Parathyroid adenoma (tissue), 2 donors: ENCODE data around the gene OR51A2.

Experiments
- H2AFZ ChIP-seq: fragments of 300-600 bp; sonication (generic); one replicate; pipeline ENCODE4 v1.7.0; 2017; ENCODE audit warnings: antibody characterized with exemption, mild to moderate bottlenecking
- H3K27ac ChIP-seq: fragments of 300-600 bp; sonication (generic); one replicate; pipeline ENCODE4 v1.7.0; 2017
- H3K27me3 ChIP-seq: fragments of 300-600 bp; sonication (generic); one replicate; pipeline ENCODE4 v1.7.0; 2017; ENCODE audit warnings: low read length; ENCODE audit not compliant: control insufficient read depth, insufficient read depth
- H3K36me3 ChIP-seq: fragments of 300-600 bp; sonication (generic); one replicate; pipeline ENCODE4 v1.7.0; 2017; ENCODE audit warnings: low read length; ENCODE audit not compliant: control insufficient read depth, insufficient read depth
- H3K4me1 ChIP-seq: fragments of 300-600 bp; sonication (generic); one replicate; pipeline ENCODE4 v1.7.0; 2017; ENCODE audit warnings: control low read depth
- H3K4me2 ChIP-seq: fragments of 300-600 bp; sonication (generic); one replicate; pipeline ENCODE4 v1.7.0; 2017; ENCODE audit warnings: low read length
- H3K4me3 ChIP-seq: fragments of 300-600 bp; sonication (generic); one replicate; pipeline ENCODE4 v1.7.0; 2017; ENCODE audit warnings: low read depth, low read length
- H3K79me2 ChIP-seq: fragments of 300-600 bp; sonication (generic); one replicate; pipeline ENCODE4 v1.7.0; 2017; ENCODE audit warnings: control low read depth
- H3K9ac ChIP-seq: fragments of 300-600 bp; sonication (generic); one replicate; pipeline ENCODE4 v1.7.0; 2017; ENCODE audit warnings: mild to moderate bottlenecking
- H3K9me3 ChIP-seq: fragments of 300-600 bp; sonication (generic); one replicate; pipeline ENCODE4 v1.7.0; 2017; ENCODE audit warnings: low read length; ENCODE audit not compliant: control insufficient read depth
- TF ChIP-seq, protein P1 (sequence below): fragments of 300-600 bp; sonication (generic); IDR thresholded peaks from one replicate; pipeline ENCODE4 v1.7.0; 2017; ENCODE audit warnings: antibody characterized with exemption, mild to moderate bottlenecking
- donor health status: primary hyperparathyroidism.

Gene OR51A2

DNA sequence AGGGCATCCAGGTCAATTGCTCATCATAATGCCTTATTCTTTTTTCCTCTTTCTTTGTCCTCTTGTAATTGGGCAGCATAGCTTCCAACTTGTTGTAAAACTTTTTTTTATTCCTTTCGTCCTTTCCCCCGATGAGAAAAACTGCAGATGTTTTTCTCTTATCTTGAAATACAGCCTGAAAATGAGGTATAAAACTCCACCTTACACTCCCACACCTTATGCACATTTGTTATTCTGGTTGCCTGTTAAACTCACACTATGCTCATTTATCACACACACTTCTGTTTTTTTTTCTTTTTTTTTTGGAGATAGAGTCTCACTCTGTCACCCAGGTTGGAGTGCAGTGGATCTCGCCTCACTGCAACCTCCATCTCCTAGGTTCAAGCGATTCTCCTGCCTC, 1.9 kb upstream of the OR51A2 start:
- Histone ChIP-seq H3K9me3 (no peaks in the 10 kb centered on the region), H3K36me3 (no peaks in the 10 kb centered on the region), H3K4me2 (no peak overlapping the region), H3K9ac (no peak overlapping the region), H3K4me3 (no peak overlapping the region), H3K27ac (no peak overlapping the region), H3K4me1 (no peaks in the 10 kb centered on the region), H3K79me2 (no peaks in the 10 kb centered on the region), H2AFZ (no peak overlapping the region), H3K27me3 (no peaks in the 10 kb centered on the region)
- TF ChIP-seq, protein P1, sequence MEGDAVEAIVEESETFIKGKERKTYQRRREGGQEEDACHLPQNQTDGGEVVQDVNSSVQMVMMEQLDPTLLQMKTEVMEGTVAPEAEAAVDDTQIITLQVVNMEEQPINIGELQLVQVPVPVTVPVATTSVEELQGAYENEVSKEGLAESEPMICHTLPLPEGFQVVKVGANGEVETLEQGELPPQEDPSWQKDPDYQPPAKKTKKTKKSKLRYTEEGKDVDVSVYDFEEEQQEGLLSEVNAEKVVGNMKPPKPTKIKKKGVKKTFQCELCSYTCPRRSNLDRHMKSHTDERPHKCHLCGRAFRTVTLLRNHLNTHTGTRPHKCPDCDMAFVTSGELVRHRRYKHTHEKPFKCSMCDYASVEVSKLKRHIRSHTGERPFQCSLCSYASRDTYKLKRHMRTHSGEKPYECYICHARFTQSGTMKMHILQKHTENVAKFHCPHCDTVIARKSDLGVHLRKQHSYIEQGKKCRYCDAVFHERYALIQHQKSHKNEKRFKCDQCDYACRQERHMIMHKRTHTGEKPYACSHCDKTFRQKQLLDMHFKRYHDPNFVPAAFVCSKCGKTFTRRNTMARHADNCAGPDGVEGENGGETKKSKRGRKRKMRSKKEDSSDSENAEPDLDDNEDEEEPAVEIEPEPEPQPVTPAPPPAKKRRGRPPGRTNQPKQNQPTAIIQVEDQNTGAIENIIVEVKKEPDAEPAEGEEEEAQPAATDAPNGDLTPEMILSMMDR, result no peak

DNA sequence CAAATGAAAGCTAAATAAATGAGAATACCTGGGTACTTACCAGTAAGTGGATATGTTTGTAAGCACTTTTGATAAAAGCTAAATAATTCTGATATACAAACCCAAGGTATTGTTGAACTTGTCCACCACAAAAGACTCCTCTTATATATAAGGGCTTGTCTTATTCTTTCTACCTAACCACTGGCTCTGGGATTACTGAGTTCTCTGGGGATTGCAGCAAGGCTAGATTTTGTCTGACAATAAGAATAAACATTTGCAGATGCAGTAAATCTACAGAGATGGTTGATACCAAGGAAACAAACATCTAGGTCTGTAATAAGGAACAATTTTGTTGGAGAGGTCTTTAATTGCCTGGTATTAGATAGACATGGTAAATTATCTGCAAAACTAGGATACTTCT, 8.0 kb downstream of the OR51A2 start, which contains the start of gene OR51A4:
Gene OR51A4, minus strand, starts transcription at position 101 of the 400 bp plus-strand sequence. CDS start 505 bp downstream, outside the sequence.
- Histone ChIP-seq H3K79me2 (no peaks in the 10 kb centered on the region), H3K4me1 (no peaks in the 10 kb centered on the region), H3K9ac (no peak within 1 kb of the TSS), H3K36me3 (no peaks in the 10 kb centered on the region), H3K9me3 (no peaks in the 10 kb centered on the region), H3K27me3 (no peaks in the 10 kb centered on the region), H3K4me2 (no peak within 1 kb of the TSS), H3K4me3 (no peak within 1 kb of the TSS), H3K27ac (no peak within 1 kb of the TSS), H2AFZ (no peak within 1 kb of the TSS)
- TF ChIP-seq, protein P1, result no peak

DNA sequence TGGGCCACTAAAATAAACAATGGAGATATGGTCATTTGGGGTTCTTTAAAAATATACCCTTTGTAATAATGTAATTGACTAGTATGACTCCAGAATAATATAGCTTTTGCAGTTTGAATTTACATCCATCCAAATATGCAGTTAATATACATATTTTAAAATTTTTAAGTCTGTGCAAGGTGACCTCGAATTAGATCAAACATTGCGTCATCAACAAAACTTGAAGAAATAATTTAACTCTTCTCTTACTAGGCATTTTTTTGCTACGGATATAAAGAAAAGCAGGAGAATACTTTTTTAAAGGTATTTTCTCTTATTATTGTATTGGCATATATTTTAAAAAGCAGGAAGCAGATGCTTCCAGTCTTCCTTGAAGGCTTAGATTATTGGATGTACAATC, 18.8 kb downstream of the OR51A2 start:
- no peak overlapping the region for H3K4me2 ChIP-seq
- H3K4me1 ChIP-seq, result no peaks in the 10 kb centered on the region
- H3K9ac ChIP-seq, result no peak overlapping the region
- H3K4me3 ChIP-seq, result no peak overlapping the region
- TF ChIP-seq, protein P1, result no peak
- no peaks in the 10 kb centered on the region for H3K9me3 ChIP-seq
- no peak overlapping the region for H3K27ac ChIP-seq
- H3K27me3 ChIP-seq, result no peaks in the 10 kb centered on the region
- H2AFZ ChIP-seq, result no peak overlapping the region
- no peaks in the 10 kb centered on the region for H3K79me2 ChIP-seq
- no peaks in the 10 kb centered on the region for H3K36me3 ChIP-seq

DNA sequence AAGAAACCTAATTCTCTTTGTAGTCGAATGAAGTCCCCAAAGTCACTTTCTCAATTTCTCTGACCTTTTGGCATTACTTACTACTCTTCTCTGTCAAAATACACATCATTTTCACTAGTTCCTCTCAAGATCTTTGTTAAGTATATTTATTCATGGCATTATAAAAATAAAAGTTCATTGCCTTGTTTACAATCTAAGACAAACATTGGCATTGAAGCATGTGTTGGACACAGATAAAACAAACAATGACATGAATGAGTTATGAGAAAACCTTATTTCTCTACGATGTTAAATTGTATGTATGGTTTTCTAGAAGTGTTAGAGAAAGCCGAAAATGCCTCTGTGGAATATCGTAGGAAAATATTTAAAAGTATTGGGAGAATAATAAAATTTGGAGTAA, 22.8 kb downstream of the OR51A2 start:
- TF ChIP-seq, protein P1, result no peak
- no peak overlapping the region for H3K4me2 ChIP-seq
- no peak overlapping the region for H3K9ac ChIP-seq
- no peaks in the 10 kb centered on the region for H3K79me2 ChIP-seq
- no peaks in the 10 kb centered on the region for H3K27me3 ChIP-seq
- H3K4me1 ChIP-seq, result no peaks in the 10 kb centered on the region
- H3K27ac ChIP-seq, result no peak overlapping the region
- no peak overlapping the region for H2AFZ ChIP-seq
- no peak overlapping the region for H3K4me3 ChIP-seq
- no peaks in the 10 kb centered on the region for H3K36me3 ChIP-seq
- H3K9me3 ChIP-seq, result no peaks in the 10 kb centered on the region

DNA sequence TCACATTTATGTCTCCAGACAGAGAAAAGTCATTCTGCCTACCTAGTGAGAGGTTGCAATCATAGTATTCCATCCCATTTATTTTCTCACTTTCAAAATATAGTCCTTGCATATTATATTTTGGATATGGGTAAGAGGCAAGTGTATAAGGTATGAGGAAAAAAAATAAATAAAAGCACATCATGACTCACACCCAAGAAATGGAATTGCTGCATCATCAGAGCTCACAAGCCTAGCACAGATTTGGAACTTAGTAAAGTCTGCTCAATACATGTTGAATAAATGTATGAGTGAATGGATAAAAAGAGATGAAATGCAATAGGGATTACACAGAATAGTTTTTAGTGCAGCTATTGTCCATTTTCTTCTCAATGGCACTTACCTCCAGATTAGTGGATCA, 28.9 kb downstream of the OR51A2 start:
- TF ChIP-seq, protein P1, result no peak
- no peaks in the 10 kb centered on the region for H3K27me3 ChIP-seq
- no peaks in the 10 kb centered on the region for H3K4me1 ChIP-seq
- no peak overlapping the region for H2AFZ ChIP-seq
- H3K4me2 ChIP-seq, result no peak overlapping the region
- no peak overlapping the region for H3K27ac ChIP-seq
- H3K79me2 ChIP-seq, result no peaks in the 10 kb centered on the region
- H3K4me3 ChIP-seq, result no peak overlapping the region
- H3K36me3 ChIP-seq, result no peaks in the 10 kb centered on the region
- H3K9ac ChIP-seq, result no peak overlapping the region
- no peaks in the 10 kb centered on the region for H3K9me3 ChIP-seq
